H1 (cell line): ENCODE data around the gene ZCCHC9. TPM values are rescaled to one million over a fixed set of nuclear protein-coding genes. Genes with fewer than 3 reads are reported as not detected.

Experiments
- CHD1 ChIP-seq: IDR thresholded peaks from 2 replicates; pipeline ENCODE4 v1.6.1; 2012; ENCODE audit warnings: low read depth, low read length, improper control_type of control experiment
- CHD2 ChIP-seq: IDR thresholded peaks from 2 replicates; pipeline ENCODE4 v1.6.1; 2012; ENCODE audit warnings: low read length, improper control_type of control experiment
- SRF ChIP-seq: IDR thresholded peaks from 2 replicates; pipeline ENCODE4 v1.6.1; 2011; ENCODE audit warnings: mild to moderate bottlenecking, low read depth, low read length, moderate library complexity
- polyA plus RNA-seq, 7 experiments: library from polyadenylated mRNA; depleted of rRNA in 3 of 7; stranded (reverse) in 5 of 7; unstranded in 2 of 7; fragments of >200 nt in 5 of 7; fragments of 200-250 nt in 2 of 7; gene quantifications; 1 replicate in 5 of 7; 2 replicates in 1 of 7; 4 replicates in 1 of 7; pipeline versions ENCODE4 v1.2.1 to v1.2.3, GENCODE V29; 2011 to 2013; ENCODE audit warnings: missing spikeins in 2 of 7, mixed read lengths in 2 of 7
- total RNA-seq: library from RNA; stranded (reverse); fragmentation: NEBNext Ultra II Directional; extraction: Animal tissue kit (Norgen Biotek cat#: 25700); gene quantifications from 2 replicates; pipeline ENCODE4 v1.2.1, GENCODE V29; 2021

ZCCHC9 gene
- total and polyA plus RNA-seq, 2 of the 8 experiments (the other 6 are each of a cell fraction or from before 2014, with no cell fraction given): 10.9 to 33.6 TPM

- TF ChIP-seq CHD2 (no peak), CHD1 (no peak), SRF (no peak)
Measured at GRCh38 chr5:81355291-81356251, 54.2 kb downstream of the ZCCHC9 start (continued).
